Measurements from ENCODE around the gene LCN15.

The LCN15 gene

DNA sequence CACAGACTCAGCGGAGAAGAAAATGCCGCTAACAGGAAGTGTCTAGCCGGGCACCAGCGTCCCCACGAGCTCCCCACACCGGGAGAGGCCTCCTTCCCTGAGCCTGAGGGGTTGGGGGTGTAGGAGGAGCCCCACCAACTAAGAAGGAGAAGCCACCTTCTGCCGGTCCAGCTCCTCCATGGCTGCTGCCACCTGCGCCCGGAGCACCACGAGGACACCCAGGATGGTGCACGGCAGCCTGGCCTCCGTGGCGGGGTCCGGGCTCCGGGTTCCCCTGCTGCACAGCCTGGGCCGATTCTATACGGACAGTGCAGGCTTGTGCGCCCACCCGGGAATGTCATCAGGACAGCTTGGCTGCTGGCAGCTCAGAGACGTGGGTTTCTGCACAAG is 6.6 kb downstream of the LCN15 start (continued):
- TF ChIP-seq, protein P1, sequence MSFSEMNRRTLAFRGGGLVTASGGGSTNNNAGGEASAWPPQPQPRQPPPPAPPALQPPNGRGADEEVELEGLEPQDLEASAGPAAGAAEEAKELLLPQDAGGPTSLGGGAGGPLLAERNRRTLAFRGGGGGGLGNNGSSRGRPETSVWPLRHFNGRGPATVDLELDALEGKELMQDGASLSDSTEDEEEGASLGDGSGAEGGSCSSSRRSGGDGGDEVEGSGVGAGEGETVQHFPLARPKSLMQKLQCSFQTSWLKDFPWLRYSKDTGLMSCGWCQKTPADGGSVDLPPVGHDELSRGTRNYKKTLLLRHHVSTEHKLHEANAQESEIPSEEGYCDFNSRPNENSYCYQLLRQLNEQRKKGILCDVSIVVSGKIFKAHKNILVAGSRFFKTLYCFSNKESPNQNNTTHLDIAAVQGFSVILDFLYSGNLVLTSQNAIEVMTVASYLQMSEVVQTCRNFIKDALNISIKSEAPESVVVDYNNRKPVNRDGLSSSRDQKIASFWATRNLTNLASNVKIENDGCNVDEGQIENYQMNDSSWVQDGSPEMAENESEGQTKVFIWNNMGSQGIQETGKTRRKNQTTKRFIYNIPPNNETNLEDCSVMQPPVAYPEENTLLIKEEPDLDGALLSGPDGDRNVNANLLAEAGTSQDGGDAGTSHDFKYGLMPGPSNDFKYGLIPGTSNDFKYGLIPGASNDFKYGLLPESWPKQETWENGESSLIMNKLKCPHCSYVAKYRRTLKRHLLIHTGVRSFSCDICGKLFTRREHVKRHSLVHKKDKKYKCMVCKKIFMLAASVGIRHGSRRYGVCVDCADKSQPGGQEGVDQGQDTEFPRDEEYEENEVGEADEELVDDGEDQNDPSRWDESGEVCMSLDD (tag by site-specific recombination; IDR thresholded peaks at IDR 0.05), result no peak
- no peak for TF ChIP-seq ZNF350 (tag by site-specific recombination; IDR thresholded peaks at IDR 0.05)
- TF ChIP-seq ZNF660 (tag by site-specific recombination; IDR thresholded peaks at IDR 0.05), result no peak
- TF ChIP-seq ZNF658 (tag by site-specific recombination; IDR thresholded peaks at IDR 0.05), result no peak
- no peak for TF ChIP-seq ZNF132 (tag by site-specific recombination; IDR thresholded peaks at IDR 0.05; ENCODE audit: borderline replicate concordance)

GRCh38 chr9:136757328-136757727 is 7.0 kb downstream of the LCN15 start:
- no peaks in the 10 kb centered on the region for H3K36me3 ChIP-seq (ENCODE audit: control insufficient read depth in 2 of 2, insufficient read depth in 1 of 2, low read length in 2 of 2)
- no peak for TF ChIP-seq ZNF792 (tag by site-specific recombination; IDR thresholded peaks at IDR 0.05)
- TF ChIP-seq BCL11B (tag by site-specific recombination; IDR thresholded peaks at IDR 0.05; ENCODE audit: low read depth), result no peak
- TF ChIP-seq IKZF3 (tag by site-specific recombination; IDR thresholded peaks at IDR 0.05), result no peak
- no peaks in the 10 kb centered on the region for H3K4me1 ChIP-seq (ENCODE audit: control insufficient read depth, insufficient read depth, low read length)
- ChIA-PET POLR2A (interaction anchor here (2.3 kb wide), 1 partner anchor 29 kb away, joined by 9 read pairs; no protein-coding TSS in a partner anchor), CTCF (interaction anchor here (0.6 to 5.9 kb wide), 14 partner anchors 9 to 479 kb away, joined by 3 to 54 read pairs (median 4); partner anchors contain the start of gene LCN6)
- H3K9me3 ChIP-seq (ENCODE audit: control insufficient read depth, insufficient read depth, low read depth, low read length), result no peaks in the 10 kb centered on the region
- no peak overlapping the region for H3K4me3 ChIP-seq (ENCODE audit: low read depth, low read length)
- H3K27ac ChIP-seq (ENCODE audit: extremely low read depth, low read depth, low read length), result no peak overlapping the region

GRCh38 chr9:136756836-136757235 is 7.5 kb downstream of the LCN15 start:
- Histone ChIP-seq H3K36me3 (ENCODE audit: control insufficient read depth in 2 of 2, insufficient read depth in 1 of 2, low read length in 2 of 2) (no peaks in the 10 kb centered on the region), H3K27ac (ENCODE audit: extremely low read depth, low read depth, low read length) (no peak overlapping the region), H3K4me1 (ENCODE audit: control insufficient read depth, insufficient read depth, low read length) (no peaks in the 10 kb centered on the region), H3K4me3 (ENCODE audit: low read depth, low read length) (no peak overlapping the region), H3K9me3 (ENCODE audit: control insufficient read depth, insufficient read depth, low read depth, low read length) (no peaks in the 10 kb centered on the region)
- TF ChIP-seq ZNF521 (tag by site-specific recombination; IDR thresholded peaks at IDR 0.05) (no peak), GLIS2 (tag by site-specific recombination; IDR thresholded peaks at IDR 0.05) (no peak), ZNF510 (tag by site-specific recombination; IDR thresholded peaks at IDR 0.05; ENCODE audit: insufficient replicate concordance) (no peak), ZNF549 (tag by site-specific recombination; IDR thresholded peaks at IDR 0.05) (no peak), ZNF704 (tag by site-specific recombination; IDR thresholded peaks at IDR 0.05) (no peak), ZNF514 (tag by site-specific recombination; IDR thresholded peaks at IDR 0.05) (no peak), ZNF19 (tag by site-specific recombination; IDR thresholded peaks at IDR 0.05; ENCODE audit: low read depth) (no peak), ZNF121 (tag by site-specific recombination; IDR thresholded peaks at IDR 0.05) (no peak), GLI2 (tag by site-specific recombination; IDR thresholded peaks at IDR 0.05; ENCODE audit: borderline replicate concordance, low read depth) (no peak), ZNF530 (tag by site-specific recombination; IDR thresholded peaks at IDR 0.05; ENCODE audit: low read depth) (no peak)
- TF ChIP-seq, protein P2, sequence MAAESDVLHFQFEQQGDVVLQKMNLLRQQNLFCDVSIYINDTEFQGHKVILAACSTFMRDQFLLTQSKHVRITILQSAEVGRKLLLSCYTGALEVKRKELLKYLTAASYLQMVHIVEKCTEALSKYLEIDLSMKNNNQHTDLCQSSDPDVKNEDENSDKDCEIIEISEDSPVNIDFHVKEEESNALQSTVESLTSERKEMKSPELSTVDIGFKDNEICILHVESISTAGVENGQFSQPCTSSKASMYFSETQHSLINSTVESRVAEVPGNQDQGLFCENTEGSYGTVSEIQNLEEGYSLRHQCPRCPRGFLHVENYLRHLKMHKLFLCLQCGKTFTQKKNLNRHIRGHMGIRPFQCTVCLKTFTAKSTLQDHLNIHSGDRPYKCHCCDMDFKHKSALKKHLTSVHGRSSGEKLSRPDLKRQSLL (tag by site-specific recombination; IDR thresholded peaks at IDR 0.05), result no peak
- TF ChIP-seq, protein P3, sequence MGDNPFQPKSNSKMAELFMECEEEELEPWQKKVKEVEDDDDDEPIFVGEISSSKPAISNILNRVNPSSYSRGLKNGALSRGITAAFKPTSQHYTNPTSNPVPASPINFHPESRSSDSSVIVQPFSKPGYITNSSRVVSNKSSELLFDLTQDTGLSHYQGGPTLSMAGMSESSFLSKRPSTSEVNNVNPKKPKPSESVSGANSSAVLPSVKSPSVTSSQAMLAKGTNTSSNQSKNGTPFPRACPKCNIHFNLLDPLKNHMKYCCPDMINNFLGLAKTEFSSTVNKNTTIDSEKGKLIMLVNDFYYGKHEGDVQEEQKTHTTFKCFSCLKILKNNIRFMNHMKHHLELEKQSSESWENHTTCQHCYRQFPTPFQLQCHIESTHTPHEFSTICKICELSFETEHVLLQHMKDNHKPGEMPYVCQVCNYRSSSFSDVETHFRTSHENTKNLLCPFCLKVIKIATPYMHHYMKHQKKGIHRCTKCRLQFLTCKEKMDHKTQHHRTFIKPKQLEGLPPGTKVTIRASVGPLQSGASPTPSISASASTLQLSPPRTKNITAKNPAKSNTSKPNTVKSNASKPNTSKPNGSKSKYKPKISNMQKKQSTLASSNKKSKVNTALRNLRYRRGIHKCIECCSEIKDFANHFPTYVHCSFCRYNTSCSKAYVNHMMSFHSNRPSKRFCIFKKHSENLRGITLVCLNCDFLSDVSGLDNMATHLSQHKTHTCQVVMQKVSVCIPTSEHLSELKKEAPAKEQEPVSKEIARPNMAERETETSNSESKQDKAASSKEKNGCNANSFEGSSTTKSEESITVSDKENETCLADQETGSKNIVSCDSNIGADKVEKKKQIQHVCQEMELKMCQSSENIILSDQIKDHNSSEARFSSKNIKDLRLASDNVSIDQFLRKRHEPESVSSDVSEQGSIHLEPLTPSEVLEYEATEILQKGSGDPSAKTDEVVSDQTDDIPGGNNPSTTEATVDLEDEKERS (tag by site-specific recombination; IDR thresholded peaks at IDR 0.05), result no peak
- TF ChIP-seq, protein P4, sequence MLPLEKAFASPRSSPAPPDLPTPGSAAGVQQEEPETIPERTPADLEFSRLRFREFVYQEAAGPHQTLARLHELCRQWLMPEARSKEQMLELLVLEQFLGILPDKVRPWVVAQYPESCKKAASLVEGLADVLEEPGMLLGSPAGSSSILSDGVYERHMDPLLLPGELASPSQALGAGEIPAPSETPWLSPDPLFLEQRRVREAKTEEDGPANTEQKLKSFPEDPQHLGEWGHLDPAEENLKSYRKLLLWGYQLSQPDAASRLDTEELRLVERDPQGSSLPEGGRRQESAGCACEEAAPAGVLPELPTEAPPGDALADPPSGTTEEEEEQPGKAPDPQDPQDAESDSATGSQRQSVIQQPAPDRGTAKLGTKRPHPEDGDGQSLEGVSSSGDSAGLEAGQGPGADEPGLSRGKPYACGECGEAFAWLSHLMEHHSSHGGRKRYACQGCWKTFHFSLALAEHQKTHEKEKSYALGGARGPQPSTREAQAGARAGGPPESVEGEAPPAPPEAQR (tag by site-specific recombination; IDR thresholded peaks at IDR 0.05), result no peak
- CTCF ChIA-PET, result interaction anchor here (0.6 to 2.6 kb wide), 3 partner anchors 10 to 27 kb away, joined by 4 to 16 read pairs (median 6); no protein-coding TSS in a partner anchor
- POLR2A ChIA-PET, result no interaction called here

Data from HEK293 (cell line).